ENCODE data around the gene FOXN3.

- TF ChIP-seq, protein P1, sequence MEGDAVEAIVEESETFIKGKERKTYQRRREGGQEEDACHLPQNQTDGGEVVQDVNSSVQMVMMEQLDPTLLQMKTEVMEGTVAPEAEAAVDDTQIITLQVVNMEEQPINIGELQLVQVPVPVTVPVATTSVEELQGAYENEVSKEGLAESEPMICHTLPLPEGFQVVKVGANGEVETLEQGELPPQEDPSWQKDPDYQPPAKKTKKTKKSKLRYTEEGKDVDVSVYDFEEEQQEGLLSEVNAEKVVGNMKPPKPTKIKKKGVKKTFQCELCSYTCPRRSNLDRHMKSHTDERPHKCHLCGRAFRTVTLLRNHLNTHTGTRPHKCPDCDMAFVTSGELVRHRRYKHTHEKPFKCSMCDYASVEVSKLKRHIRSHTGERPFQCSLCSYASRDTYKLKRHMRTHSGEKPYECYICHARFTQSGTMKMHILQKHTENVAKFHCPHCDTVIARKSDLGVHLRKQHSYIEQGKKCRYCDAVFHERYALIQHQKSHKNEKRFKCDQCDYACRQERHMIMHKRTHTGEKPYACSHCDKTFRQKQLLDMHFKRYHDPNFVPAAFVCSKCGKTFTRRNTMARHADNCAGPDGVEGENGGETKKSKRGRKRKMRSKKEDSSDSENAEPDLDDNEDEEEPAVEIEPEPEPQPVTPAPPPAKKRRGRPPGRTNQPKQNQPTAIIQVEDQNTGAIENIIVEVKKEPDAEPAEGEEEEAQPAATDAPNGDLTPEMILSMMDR (IDR thresholded peaks at IDR 0.05 in 4 of 5, conservative IDR thresholded peaks at IDR 0.05 in 1 of 5), result no peak
- TF ChIP-seq POLR2A (IDR thresholded peaks at IDR 0.05), result no peak
Measured at GRCh38 chr14:89209558-89209957, 207.5 kb downstream of the FOXN3 start.

All from gastrocnemius medialis (tissue), 4 donors.